HG02763 (cell line): ENCODE data around the gene MYO10.
"Not testable (repeated sequence)": the region's sequence is repeated elsewhere in the genome, so short reads cannot be mapped to it uniquely, and the experiment has no call there.

Experiments used
- ATAC-seq: cut with Tn5 transposase; IDR thresholded peaks from one replicate; pipeline ENCODE4 v1.9.1; 2021; ENCODE audit warnings: mild to moderate bottlenecking, moderate library complexity; ENCODE audit not compliant: unreplicated experiment

MYO10 gene

DNA sequence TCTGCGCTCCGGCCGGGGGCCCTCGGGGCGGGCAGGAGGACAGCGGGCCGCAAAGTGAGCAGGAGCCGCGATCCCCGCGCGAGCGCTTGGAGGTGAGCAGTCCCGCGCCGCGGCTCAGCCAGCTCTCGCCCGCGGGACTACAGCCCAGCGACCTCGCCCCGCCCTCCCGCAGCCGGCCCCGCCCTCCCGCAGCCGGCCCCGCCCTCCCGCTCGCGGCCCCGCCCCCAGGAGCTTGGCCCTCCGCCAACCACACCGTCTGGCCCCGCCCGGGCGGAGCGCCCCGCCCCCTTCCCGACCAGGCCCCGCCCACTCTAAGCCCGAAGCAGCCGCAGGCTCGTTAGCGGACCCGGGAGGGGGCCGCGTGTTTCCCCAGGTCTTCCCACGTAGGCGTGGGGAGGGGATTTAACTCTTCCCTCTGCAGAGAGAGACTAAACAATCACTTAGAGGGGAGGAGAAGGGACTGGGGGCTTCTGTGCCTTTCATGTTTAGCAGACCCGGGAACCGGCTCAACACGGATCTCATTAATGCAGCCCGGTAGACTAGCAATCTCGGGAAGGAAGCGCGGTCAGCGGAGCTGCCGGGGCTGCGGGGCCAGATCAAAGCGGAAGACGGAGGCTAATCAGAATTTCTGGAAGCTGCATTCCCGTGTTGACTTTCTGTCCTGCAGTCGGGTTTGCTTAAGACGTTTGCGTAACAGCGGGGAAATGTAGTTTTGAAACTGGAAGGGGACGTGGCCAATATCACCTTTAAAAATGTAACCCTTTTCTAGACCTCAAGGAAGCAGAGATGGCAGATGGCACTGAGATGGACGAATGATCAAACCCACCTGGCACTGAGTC, at the start of gene MYO10:
TSS of gene MYO10 (minus strand) at position 139 of the 839 bp plus-strand sequence. CDS start 480 bp downstream, outside the sequence.
- peak; percentile 59 for ATAC-seq

DNA sequence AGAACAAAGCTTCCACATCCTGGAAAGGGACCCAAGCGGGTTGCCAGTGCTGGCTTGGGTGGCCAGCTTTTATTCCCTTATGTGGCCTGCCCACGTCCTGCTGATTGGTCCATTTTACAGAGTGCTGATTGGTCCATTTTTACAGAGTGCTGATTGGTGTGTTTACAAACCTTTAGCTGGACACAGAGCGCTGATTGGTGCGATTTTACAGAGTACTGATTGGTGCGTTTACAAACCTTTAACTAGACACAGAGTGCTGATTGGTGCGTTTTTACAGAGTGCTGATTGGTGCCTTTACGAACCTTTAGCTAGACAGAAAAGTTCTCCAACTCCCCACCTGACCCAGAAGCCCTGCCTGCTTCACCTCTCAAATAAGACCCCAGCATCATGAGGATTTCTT, 49.2 kb upstream of the MYO10 start:
- ATAC-seq, result not testable (repeated sequence)

DNA sequence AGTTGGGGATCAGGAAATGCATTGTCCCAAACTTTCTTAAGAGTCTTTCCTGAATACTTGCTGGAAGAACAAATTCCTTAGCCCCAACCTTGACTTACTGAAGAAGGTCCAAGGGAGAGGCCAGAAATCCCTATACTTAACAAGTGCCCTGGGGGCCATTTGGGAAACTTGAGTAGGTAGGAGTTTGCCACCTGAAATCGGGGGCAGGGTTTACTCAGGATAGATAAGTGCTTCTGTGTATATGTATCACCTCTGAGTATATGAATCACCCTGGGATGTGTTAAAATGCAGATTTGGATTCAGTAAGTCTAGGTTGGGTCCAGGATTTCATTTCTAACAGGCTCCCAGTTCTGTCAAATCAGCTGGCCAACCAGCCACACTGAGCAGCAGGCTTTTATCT, 47.9 kb upstream of the MYO10 start:
- ATAC-seq, result no peak

DNA sequence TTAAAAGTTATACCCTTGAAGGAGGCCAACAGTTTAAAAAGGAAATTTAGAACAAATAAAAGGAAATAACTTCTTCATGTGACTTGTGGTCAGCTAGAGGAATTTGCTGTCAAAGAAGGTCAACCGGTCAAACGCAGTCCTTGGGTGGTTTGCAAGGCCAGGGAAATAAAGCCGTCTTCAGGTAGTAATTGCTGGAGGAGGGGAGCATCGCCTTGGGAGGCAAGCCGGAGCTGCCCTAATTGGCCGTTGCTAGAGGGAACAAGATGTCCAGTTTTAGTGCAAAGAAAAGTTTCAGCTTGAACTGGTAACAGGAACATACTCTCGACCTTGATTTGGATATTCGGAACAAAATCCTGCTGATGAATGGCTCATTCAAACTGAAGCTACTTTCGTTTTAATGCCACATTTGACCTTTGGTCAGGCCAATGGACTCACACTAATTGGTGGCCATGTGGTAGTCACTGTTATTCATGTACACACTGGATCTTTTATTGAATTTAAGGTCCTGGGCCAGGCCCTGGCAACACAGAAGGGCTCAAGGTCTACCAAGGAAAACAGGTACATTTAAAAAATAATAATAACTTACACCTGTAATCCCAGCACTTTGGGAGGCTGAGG, 47.0 kb upstream of the MYO10 start:
- ATAC-seq, result no peak

DNA sequence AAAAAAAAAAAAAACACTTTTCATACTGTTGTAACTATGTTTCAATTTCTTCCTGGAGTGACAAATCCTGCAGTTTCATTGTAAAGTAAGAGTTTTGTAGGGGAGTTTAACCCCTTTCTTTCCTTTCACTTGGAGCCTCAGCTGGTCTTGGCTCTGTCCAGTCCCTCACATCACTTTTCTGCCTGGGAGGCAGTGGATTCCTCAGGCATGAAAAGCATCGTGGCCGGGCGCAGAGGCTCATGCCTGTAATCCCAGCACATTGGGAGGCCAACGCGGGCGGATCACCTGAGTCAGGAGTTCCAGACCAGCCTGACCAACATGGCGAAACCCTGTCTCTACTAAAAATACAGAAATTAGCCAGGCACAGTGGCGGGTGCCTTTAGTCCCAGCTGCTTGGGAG, 45.6 kb upstream of the MYO10 start:
- ATAC-seq, result no peak

DNA sequence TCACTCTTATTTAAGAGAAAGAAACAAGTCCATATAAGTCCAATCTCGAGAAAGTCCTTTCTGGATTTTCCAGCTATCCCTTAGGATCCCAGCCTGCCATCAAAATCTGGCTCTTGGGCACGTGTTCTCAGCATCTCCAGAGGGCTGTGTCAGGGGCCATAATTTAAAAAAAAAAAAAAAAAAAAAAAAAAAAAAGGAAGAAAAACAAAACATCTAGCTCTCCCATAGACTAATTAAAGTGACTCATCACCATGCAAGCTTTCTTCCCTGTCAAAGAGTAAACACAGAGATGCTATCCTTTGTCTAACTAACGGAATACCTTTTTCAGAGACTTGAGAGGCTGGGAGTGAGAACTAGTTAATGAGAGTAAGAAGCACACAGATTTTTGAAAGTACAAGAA, 44.9 kb upstream of the MYO10 start:
- ATAC-seq, result no peak

DNA sequence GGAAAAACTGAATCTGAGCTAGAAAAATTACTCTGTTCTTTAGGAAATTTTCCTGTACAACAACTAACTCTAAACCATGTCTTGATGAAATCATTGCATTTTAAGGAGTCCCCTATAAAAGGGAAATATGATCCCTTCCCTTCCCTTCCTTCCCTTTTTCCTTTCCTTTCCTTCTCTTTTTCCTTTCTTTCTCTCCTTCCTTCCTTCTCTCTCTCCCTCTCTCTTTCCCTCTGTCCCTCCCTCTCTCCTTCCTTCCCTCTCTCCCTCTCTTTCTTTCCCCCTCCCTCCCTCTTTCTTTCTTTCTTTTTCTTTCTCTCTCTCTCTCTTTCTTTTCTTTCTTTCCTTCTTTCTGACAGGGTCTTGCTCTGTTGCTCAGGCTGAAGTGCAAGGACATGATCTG, 42.2 kb upstream of the MYO10 start:
- ATAC-seq, result no peak

DNA sequence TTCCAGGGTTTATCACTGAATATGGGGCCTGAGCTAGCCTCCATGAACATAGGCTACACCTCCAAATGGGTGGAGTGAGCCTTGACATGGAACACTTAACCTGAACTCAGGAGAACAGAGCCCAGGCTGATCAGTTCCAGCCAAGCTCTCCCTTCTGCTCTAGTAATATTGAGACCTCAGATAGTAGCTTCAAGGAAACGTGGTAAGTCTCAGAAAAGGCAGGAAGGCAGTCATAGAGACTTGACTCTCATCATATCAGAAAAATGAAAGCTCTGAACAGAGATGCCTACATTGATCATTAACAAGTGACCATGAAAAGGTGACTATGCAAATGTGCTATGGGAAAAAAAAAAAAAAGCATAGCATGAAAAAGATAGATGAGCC, 40.5 kb upstream of the MYO10 start:
- ATAC-seq, result peak; percentile 75

DNA sequence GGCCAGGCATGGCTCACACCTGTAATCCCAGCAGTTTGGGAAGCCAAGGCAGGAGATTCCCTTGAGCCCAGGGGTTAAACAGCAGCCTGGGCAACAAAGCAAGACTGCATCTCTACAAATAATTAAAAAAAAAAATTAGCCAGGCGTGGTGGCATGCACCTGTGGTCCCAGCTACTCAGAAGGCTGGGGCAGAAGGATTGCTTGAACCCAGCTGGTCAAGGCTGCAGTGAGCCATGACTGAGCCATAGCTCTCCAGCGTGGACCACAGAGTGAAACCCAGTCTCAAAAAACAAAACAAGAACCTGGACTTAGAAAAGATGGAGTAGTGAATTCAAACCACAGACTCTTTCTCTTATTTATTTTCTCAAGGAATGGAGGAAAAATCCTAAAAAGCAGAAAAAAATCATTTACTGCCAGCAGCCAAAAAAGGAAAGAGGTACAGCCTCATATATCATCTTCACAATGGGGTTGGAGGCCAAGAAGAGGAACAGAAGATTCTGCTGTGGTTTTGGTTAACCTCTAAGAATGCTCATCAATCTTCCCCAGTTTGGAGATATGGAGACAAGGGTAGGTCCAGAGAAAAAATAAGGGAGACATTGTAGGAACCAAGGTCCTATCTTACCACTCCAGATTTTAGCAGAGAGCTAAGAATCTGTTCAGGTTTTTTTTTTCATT, 40.0 kb upstream of the MYO10 start:
- ATAC-seq, result peak; percentile 85

DNA sequence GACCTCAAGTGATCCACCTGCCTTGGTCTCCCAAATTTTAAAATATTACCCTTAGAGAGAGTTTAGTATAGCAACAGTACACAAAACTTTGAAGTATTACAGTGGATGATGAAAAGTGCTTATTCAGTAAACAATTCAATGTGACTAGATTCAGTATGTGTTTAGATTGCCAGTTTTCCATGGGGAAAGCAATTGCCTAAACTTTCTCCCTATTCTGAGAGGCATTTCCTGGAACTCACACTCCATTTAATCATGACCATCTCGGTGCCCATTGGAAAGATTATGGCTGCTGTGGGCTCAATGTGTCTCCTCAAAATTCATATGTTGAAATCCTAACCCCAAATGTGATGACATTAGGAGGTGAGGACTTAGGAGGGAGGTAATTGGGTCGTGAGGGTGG, 38.9 kb upstream of the MYO10 start:
- no peak for ATAC-seq

DNA sequence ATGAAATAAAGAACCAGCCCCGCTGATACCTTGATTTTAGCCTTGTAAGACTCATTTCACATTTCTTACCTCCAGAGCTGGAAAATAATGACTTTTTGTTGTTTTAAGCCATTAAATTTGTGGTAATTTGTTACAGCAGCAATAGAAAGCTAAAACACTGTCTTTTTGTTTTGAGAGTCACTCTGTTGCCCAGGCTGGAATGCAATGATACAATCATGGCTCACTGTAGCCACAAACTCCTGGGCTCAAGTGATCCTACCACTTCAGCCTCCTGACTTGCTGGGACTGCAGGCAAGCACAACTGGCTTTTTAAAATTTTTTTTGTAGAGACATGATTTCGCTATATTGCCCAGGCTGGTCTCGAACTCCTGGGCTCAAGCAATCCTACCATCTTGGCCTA, 34.7 kb upstream of the MYO10 start:
- ATAC-seq, result no peak

DNA sequence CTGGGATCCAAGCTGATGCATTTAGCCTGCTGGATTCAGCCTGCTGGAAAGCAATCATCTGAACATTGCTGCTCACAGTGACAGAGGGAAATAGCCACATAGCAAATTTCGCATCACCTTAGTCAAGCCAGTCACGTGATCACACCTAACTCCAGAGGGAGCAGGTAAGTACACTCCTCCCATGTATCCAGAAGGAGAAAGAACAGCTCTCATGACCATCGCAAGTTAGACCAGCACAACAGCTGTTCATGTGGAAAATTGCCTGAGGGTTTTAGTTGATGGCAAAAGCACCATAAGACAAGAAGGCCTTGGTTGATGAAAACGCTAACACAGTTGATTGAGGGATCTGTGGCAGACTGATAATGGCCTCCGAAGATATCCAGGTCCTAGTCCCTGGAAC, 34.2 kb upstream of the MYO10 start:
- no peak for ATAC-seq

DNA sequence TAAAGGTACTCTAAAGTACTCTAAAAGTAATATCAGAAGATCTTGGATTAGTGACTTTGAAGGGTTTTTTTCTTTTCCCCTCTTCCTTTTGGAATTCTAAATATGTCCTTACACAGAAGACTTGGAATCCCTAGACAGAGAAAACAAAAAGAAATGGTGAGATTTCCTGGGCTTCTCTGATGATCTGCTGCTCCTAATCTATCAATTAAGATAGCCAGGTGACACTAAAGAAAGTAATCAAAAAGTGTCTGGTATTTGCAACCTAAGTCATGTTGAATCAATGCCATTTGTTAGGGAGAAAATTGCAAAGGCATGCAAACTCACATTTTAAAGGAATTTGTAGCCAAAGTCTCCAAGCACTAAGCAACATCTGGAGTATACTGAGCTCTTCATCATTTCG, 29.5 kb upstream of the MYO10 start:
- no peak for ATAC-seq

DNA sequence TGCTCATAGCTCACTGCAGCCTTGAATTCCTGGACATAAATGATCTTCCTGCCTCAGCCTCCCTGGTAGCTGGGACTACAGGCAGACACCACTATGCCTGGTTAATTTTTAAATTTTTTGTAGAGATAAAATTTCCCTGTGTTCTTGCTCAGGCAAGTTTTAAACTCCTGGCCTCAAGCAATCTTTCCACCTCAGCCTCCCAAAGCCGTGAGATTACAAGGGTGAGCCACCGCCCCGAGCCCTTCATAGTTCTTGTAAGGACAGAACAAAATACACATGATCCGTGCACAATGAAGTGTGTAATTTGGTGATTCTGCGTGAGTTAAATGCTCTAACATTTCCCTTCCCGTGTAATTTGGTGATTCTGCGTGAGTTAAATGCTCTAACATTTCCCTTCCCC, 27.7 kb upstream of the MYO10 start:
- ATAC-seq, result no peak

DNA sequence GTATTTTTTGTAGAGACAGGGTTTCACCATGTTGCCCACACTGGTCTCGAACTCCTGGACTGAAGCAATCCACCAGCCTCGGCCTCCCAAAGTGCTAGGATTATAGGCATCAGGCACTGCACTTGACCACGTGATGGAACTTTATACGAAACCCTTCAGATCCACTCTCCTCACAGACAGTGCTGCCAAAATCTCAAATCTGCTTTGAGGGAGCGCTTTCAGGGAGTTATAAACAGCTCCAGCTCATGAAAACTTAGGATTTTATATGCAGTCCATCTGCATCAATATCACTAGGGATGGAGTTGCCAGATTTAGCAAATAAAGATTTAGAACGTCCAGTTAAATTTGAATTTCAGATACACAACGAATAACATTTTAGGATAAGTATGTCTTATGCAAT, 25.0 kb upstream of the MYO10 start:
- no peak for ATAC-seq

DNA sequence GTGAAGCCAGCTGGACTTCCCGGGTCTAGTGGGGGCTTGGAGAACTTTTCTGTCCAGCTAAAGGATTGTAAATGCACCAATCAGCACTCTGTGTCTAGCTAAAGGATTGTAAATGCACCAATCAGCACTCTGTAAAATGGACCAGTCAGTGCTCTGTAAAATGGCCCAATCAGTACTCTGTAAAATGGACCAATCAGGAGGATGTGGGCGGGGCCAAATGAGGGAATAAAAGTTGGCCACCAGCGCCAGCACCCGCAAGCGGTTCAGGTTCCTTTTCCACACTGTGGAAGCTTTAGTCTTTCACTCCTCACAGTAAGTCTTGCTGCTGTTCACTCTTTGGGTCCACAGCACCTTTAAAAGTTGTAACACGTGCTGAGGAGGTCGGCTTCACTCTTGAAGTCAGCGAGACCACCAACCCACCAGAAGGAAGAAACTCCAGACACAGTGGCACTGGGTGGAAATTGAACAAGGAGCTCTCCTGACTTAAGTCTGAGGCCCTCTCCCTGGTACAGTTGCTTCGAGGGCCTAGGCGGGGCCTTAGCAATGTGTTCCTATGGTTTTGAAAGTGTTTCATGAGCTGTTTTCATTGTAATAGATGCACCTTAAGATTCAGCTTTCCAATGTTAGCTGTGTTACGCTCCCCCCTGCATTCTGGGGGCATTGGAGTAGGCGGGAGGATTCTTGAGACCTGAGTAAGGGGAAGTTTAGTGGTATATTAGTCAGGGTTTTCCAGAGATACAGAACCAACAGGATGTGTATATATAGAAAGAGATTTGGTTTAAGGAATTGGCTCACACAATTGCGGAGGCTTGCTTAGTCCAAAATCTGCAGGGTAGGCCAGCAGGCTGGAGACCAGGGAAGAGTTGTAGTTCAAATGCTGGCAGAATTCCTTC, 21.5 kb upstream of the MYO10 start:
- ATAC-seq, result no peak

DNA sequence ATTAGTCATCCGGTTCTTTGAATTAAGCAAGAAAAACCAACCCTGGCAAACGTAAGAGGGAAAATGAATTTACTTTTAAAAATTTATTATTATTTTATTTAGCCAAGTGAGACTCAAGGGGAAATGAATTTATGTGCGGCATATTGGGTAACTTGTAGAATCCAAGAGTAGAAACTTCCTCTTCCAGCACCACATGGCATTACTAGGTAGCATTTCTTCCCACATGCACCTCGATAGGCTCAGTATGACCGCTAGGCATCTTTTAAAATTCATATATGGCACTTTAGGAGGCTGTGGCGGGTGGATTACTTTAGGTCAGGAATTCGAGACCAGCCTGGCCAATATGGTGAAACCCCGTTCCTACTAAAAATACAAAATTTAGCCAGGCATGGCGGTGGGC, 17.6 kb upstream of the MYO10 start:
- no peak for ATAC-seq

DNA sequence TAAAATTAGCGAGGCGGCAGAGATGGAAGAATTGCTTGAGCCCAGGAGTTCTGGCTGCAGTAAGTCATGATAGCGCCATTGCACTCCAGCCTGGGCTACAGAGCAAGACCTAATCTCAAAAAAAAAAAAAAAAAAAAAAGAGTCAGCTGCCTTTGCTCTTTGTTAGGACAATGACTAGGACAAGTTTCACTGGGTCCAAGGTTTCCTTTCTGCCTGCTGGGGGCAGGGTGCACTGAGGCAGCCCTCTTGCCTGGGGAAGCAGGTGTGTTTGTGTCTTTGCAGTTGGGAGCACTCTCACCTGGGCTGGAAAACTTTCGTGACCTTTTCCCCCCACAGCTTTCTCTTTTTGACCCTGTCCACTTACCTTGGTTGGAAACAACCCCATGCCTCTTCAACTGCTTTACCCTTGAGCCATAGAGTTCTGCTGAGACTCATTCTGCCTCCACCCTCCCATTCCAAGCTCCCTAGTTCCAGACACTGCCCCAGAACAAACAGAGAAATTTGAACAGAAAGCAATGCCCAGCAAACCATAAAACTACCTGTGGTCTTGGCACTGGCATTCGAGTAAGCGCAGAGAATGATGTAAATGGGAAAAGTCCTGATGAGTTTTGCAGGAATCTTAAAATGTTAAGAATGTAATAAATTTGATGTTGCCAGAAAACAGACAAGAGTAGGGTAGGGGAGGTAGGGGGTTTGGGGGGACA, 17.0 kb upstream of the MYO10 start:
- no peak for ATAC-seq

DNA sequence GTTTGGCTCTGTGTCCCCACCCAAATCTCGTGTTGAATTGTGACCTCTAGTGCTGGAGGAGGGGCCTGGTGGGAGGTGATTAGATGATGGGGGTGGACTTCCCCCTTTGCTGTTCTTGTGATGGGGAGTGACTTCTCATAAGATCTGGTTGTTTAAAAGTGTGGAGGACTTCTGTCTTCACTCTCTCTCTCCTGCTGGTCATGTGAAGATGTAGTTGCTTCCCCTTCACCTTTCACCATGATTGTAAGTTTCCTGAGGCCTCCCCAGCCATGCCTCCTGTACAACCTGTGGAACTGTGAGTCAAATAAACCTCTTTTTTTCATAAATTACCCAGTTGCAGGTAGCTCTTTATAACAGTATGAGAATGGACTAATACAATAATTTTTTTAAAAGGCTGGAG, 10.6 kb upstream of the MYO10 start:
- no peak for ATAC-seq

DNA sequence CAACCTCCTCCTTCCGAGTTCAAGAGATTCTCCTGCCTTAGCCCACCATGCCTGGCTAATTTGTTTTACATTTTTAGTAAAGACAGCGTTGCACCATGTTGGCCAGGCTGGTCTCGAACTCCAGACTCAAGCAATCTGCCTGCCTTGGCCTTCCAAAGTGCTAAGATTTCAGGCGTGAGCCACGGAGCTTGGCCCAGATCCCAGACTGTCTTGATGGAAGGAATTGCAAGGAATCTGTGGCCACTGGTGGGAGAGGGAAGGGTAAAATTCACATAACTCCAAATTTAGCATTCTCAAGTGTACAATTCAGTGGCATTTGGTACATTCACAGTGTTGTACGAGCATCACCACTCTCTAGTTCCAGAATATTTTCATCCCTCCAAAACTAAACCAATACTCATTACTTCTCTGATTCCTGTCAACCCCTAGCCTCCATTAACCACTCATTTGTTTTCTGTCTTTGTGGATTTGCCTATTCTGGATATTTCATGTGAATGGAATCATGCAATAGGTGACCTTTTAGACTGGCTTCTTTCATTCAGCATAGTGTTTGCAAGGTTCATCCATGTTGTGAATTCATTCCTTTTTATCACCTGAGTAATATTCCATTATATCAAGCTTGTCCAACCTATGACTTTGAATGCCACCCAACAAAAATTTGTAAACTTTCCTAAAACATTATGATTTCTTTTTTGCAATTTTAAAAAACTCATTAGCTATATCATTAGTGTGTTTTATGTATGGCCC, 8.9 kb upstream of the MYO10 start:
- no peak for ATAC-seq
